Loucy (cell line): ENCODE data around the gene BMERB1.

Experiments used
- CTCF ChIP-seq: fragments of 200-600 bp; sonication (generic); conservative IDR thresholded peaks from 2 replicates; pipeline ENCODE4 v1.5.1; 2014; ENCODE audit warnings: mild to moderate bottlenecking, antibody characterized with exemption, low read length
- EZH2phosphoT487 ChIP-seq: fragments of 200-600 bp; IDR thresholded peaks from 2 replicates; pipeline ENCODE4 v1.6.1; 2018; ENCODE audit warnings: antibody characterized with exemption, mild to moderate bottlenecking, moderate library complexity, borderline replicate concordance

DNA sequence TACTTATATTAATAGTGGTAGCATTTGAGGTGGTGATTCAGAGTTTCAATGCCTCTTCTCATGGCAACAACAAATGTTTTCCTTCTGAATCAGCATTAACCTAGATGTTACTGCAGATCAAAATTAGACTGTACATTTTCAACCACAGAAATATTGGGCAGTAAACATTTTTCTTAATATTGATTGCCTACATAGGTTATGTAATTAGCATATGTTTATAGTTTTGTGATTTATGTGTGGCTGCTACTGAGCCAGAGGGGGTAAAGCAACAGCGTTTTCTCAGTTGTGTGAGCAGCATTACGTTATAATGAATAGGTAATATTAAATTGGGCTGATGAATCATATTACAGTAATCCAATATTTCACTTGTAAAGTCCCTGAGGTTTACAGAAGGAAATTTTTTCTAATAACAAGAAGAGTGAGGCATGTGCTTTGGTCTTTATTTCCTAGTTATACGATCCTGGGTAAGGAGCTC is 18.8 kb upstream of the BMERB1 start:
- TF ChIP-seq CTCF (no peak), EZH2phosphoT487 (no peak)
